Measurements from ENCODE around the gene ESR1.
"Not testable (repeated sequence)": the region's sequence is repeated elsewhere in the genome, so short reads cannot be mapped to it uniquely, and the experiment has no call there.

The ESR1 gene

DNA sequence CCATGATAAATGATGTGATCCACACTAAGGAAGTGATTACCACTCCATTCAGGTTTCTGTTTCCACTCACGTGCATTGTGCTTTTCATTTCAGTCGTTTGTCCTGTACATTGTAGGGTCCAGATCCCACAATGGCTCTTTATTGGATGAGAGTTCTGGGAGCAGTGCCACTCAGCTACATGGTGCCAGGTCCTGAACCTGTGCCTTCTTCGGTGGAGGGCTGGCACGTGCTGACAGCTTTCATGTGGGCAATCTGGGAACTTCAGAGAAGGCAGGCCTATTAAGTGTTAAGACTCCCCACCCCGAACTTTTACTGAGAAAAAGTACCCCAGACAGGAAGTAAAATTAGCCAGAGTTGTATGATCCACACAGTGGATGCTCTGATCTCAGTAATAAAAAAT is 255.0 kb downstream of the ESR1 start:
- no peak overlapping the region for H3K4me3 ChIP-seq (ENCODE audit: low read depth, low read length)
- TF ChIP-seq, protein P1, sequence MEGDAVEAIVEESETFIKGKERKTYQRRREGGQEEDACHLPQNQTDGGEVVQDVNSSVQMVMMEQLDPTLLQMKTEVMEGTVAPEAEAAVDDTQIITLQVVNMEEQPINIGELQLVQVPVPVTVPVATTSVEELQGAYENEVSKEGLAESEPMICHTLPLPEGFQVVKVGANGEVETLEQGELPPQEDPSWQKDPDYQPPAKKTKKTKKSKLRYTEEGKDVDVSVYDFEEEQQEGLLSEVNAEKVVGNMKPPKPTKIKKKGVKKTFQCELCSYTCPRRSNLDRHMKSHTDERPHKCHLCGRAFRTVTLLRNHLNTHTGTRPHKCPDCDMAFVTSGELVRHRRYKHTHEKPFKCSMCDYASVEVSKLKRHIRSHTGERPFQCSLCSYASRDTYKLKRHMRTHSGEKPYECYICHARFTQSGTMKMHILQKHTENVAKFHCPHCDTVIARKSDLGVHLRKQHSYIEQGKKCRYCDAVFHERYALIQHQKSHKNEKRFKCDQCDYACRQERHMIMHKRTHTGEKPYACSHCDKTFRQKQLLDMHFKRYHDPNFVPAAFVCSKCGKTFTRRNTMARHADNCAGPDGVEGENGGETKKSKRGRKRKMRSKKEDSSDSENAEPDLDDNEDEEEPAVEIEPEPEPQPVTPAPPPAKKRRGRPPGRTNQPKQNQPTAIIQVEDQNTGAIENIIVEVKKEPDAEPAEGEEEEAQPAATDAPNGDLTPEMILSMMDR (IDR thresholded peaks at IDR 0.05; ENCODE audit: borderline replicate concordance, insufficient read depth, low read depth, low read length): no peak

DNA sequence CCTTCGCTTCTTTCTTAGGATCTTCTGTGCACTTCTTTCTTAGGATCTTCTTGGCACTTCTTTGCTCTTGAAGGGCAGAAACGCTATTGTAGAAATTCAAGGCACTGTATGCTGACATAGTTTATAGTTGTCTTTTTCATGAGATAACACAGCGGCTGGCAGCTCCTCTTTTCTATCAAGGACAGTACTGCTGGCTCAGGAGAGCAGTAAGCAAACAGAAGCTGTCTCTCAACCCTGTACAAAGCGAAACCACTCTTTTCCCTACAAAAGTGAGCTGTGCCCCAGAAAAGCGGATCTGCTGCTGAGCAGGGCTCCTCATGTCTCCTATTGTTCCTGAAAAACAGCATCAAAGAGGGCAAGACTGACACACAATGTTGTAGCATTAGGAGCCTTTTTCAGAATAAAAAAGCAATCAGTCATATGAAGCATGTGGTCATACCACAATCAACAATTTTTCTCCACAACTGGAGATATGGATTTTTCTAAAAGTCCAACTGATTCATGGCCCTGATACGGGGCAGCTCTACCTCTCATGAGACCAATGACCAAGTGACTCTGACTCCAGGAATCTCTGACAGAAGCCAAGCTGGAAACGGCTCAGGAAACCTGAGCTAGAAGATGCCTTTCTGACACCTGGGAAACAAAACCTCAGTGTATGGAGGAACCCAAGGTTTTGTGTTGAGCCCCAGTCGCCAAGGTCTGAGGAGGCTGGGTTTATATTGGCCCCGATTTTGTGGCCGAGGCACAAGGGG is 255.9 kb downstream of the ESR1 start:
- TF ChIP-seq, protein P1 (IDR thresholded peaks at IDR 0.05; ENCODE audit: borderline replicate concordance, insufficient read depth, low read depth, low read length): no peak
- no peak overlapping the region for H3K4me3 ChIP-seq (ENCODE audit: low read depth, low read length)

DNA sequence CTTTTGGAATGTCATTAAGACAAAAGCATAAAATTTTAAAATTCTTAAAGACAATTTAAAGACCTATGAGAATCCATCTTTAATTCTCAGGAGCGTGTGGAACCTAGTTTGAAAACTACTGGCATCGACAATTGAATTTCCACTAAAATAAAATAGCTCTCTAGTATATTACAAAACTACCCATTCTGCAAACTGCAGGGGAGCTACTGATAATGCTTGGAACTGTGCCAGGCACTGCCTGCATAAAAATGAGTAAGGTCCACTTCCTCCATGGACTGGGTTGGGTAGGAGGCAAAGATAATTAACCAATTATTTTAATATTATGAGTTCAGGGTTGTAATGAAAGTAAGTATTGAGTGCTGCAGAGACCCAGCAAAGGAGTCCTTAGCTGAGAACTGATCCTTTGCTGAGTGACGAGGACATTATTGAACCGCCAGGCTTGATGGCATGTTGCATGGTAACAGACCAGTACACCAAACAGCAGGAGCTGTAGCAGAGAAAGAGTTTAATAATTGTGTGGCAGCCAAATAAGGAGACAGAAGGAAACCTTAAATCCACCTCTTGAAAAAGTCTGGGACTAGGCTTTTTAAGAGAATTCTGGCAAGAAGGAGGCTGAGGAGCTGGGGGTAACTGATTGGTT is 261.3 kb downstream of the ESR1 start:
- H3K4me3 ChIP-seq (ENCODE audit: low read depth, low read length): no peak overlapping the region
- TF ChIP-seq, protein P1 (IDR thresholded peaks at IDR 0.05; ENCODE audit: borderline replicate concordance, insufficient read depth, low read depth, low read length): no peak

DNA sequence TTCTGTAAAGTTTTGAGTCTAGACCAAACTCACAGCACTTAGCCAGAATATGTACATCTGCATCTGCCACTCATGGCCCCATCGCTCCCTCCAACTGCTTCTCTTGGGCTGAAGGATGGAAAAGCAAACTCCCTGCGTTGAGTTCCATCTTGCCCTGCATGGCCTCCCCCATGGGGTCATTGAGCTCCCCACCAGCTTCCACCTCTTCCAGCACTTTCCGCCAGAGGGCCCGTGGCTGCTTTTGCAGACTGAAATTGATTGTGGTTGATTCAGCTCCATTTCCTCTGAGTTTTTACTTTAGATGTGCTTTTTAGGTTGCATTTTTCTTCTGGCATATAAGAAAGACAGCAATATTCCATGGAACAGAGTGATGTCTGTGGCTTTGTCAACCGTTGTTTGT is 263.1 kb downstream of the ESR1 start:
- no peak overlapping the region for H3K4me3 ChIP-seq (ENCODE audit: low read depth, low read length)
- TF ChIP-seq, protein P1 (IDR thresholded peaks at IDR 0.05; ENCODE audit: borderline replicate concordance, insufficient read depth, low read depth, low read length): no peak

DNA sequence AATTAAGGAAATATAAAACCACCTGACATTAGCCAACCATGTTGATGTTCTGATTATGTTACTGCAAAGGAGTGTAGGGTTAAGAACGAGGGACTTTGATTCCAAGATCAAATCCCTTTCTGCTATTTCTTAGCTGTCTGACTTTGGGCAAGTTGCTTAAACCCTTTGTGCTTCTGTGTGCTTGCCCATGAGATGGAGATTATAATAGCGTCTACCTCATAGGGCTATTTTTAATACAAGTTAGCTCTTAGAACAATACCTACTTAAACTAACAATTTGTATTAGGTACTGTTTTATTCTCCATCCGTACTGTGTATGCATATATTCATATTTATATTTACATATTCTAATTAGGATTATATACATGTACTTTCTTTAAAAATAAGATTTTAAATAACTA is 263.8 kb downstream of the ESR1 start:
- TF ChIP-seq, protein P1 (IDR thresholded peaks at IDR 0.05; ENCODE audit: borderline replicate concordance, insufficient read depth, low read depth, low read length): no peak
- H3K4me3 ChIP-seq (ENCODE audit: low read depth, low read length): no peak overlapping the region

DNA sequence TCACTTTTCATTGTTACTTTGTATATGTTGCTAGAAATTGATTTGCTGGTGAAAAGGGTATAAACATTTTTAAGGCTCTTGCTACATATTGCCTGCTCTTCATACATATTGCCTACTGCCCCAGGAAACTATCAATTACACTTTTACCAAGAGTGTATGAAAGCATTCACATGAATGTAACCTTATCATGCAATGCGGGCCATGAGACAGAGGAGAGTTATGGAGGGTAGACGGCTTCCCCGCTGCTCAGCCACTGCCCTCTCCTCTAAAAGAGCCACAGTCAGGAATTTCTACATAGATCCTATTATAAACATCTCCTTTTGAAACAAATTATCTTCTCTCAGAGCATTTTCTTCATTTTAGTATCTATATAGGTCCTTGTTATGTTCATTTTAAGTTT is 264.4 kb downstream of the ESR1 start:
- TF ChIP-seq, protein P1 (IDR thresholded peaks at IDR 0.05; ENCODE audit: borderline replicate concordance, insufficient read depth, low read depth, low read length): no peak
- no peak overlapping the region for H3K4me3 ChIP-seq (ENCODE audit: low read depth, low read length)

DNA sequence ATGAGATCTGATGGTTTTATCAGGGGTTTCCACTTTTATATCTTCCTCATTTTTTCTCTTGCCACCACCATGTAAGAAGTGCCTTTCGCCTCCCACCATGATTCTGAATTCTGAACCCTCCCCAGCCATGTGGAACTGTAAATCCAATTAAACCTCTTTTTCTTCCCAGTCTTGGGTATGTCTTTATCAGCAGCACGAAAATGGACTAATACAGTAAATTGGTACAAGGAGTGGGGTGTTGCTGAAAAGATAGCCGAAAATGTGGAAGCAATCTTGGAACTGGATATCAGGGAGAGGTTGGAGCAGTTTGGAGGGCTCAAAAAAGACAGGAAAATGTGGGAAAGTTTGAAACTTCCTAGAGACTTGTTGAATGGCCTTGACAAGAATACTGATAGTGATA is 268.8 kb downstream of the ESR1 start:
- H3K4me3 ChIP-seq (ENCODE audit: low read depth, low read length): not testable (repeated sequence)
